WERI-Rb-1 (cell line): Measurements from ENCODE around the gene GEMIN8.

Experiments used
- DNase-seq: peaks from one replicate; pipeline ENCODE4 v3.0.0-alpha.2; 2020
- H3K27ac ChIP-seq: fragments of 250-450 bp; sonication (Bioruptor Pico); 2 replicates; pipeline ENCODE4 v1.5.1; 2020; ENCODE audit warnings: mild to moderate bottlenecking, moderate library complexity
- H3K27me3 ChIP-seq: fragments of 250-450 bp; sonication (Bioruptor Pico); 2 replicates; pipeline ENCODE4 v1.5.1; 2021; ENCODE audit warnings: mild to moderate bottlenecking, low read depth, moderate library complexity; ENCODE audit not compliant: insufficient read depth, severe bottlenecking
- H3K36me3 ChIP-seq: fragments of 250-450 bp; sonication (Bioruptor Pico); 2 replicates; pipeline ENCODE4 v1.5.1; 2020; ENCODE audit warnings: mild to moderate bottlenecking, moderate library complexity
- H3K4me3 ChIP-seq: 2 replicates; pipeline ENCODE4 v1.5.1; 2011; ENCODE audit warnings: low read depth, mild to moderate bottlenecking, control low read depth, low read length
- H3K9me3 ChIP-seq: fragments of 250-450 bp; sonication (Bioruptor Pico); 2 replicates; pipeline ENCODE4 v1.5.1; 2021; ENCODE audit warnings: mild to moderate bottlenecking, moderate library complexity; ENCODE audit not compliant: severe bottlenecking
- TF ChIP-seq, protein P1 (sequence below): IDR thresholded peaks from 2 replicates; pipeline ENCODE4 v1.5.1; 2011; ENCODE audit warnings: low read depth, mild to moderate bottlenecking, control low read depth, inconsistent platforms, low read length

The GEMIN8 gene, protein sequence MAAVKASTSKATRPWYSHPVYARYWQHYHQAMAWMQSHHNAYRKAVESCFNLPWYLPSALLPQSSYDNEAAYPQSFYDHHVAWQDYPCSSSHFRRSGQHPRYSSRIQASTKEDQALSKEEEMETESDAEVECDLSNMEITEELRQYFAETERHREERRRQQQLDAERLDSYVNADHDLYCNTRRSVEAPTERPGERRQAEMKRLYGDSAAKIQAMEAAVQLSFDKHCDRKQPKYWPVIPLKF

DNA sequence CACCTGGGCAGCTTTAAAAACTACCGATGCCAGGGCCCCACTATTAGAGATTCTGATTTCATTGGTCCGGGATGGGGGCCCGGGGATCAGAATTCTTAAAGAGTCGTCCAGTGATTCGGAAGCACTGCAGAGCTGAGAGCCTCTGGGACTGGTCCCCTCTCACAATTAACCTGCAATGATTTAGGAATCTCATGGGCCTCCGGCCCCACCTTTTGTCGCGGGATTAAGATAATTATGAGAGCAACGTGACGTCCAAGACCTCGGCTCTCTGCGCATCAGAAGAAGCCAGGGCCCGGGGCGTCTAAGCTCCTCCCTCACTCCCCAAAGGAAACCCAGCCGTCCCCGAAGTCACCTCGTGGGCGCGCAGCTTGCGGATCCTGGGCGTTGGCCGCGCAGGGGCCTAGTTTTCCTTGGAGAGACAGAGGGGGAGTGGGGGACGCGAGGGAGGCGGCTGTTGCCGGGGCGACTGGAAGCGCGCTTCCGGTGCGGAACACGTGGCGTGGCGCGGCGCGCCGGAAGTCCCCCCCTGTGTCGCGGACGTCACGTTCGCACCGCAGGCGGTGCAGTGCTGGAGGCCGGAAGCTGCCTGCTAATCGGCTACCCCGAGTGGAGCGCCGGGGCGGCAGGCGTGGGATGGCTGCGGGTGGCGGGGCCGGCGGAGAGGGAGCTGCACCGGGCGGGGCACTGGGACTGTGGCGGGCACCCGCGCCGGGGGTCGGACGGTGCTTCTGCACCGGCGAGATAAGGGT lies at the start of gene GEMIN8:
Gene GEMIN8 (minus strand): TSS at position 468 of the 749 bp plus-strand sequence. CDS start 8,414 bp downstream, outside the sequence.
- TF ChIP-seq, protein P1, sequence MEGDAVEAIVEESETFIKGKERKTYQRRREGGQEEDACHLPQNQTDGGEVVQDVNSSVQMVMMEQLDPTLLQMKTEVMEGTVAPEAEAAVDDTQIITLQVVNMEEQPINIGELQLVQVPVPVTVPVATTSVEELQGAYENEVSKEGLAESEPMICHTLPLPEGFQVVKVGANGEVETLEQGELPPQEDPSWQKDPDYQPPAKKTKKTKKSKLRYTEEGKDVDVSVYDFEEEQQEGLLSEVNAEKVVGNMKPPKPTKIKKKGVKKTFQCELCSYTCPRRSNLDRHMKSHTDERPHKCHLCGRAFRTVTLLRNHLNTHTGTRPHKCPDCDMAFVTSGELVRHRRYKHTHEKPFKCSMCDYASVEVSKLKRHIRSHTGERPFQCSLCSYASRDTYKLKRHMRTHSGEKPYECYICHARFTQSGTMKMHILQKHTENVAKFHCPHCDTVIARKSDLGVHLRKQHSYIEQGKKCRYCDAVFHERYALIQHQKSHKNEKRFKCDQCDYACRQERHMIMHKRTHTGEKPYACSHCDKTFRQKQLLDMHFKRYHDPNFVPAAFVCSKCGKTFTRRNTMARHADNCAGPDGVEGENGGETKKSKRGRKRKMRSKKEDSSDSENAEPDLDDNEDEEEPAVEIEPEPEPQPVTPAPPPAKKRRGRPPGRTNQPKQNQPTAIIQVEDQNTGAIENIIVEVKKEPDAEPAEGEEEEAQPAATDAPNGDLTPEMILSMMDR: no peak
- DNase-seq: peak; percentile 96
- Histone ChIP-seq H3K36me3 (no peaks in the 10 kb centered on the region), H3K27ac (peak within 1 kb of the TSS; percentile 84), H3K4me3 (peak within 1 kb of the TSS; percentile 89), H3K27me3 (peaks cover under 1% of the 10 kb centered on the region), H3K9me3 (no peaks in the 10 kb centered on the region)

DNA sequence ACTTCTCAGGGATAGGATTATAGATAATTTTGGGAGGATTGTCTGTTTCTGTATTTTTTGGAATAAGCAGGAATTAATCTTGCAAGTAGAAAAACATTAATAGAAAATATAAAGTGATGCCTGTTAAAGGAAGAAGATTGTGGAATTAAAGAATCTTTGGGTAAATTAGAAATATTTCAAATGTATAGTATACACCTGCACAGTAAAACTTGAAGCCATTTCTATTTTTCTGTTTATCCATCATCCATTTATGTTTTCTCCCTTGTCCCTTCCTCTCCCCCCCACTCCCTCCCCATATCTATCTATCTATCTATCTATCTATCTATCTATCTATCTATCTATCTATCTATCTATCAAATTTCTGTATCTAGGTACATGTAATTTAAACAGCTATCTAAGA lies 46.9 kb upstream of the GEMIN8 start:
- Histone ChIP-seq H3K36me3 (no peaks in the 10 kb centered on the region), H3K27ac (no peak overlapping the region)
- DNase-seq: no peak

DNA sequence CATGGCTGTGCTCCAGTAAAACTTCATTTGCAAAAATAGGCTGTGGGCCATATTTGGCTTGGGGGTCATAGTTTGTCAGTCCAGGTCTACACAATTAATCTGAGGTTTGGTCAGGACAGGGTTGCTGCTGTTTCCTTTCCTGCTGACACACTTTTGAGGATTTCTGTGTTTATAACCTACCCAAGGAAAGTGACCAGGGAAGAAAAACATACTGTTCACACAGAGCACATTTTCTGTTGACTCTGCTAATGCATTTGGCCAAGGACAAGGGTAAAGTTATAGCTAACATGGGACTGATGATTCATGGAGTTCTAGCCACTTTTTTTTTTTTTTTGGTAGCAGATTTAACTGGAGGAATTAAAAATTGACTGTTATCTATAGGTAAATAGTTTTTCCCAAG lies 43.9 kb upstream of the GEMIN8 start:
- no peak overlapping the region for H3K4me3 ChIP-seq
- peaks cover 71% of the 10 kb centered on the region for H3K27me3 ChIP-seq
- H3K9me3 ChIP-seq: no peaks in the 10 kb centered on the region
- DNase-seq: no peak
- H3K27ac ChIP-seq: no peak overlapping the region
- TF ChIP-seq, protein P1: no peak
- H3K36me3 ChIP-seq: no peaks in the 10 kb centered on the region

More for the DNA sequence above, 46.9 kb upstream of the GEMIN8 start:
- TF ChIP-seq, protein P1: no peak
- H3K27me3 ChIP-seq: peaks cover 64% of the 10 kb centered on the region
- no peaks in the 10 kb centered on the region for H3K9me3 ChIP-seq
- no peak overlapping the region for H3K4me3 ChIP-seq

DNA sequence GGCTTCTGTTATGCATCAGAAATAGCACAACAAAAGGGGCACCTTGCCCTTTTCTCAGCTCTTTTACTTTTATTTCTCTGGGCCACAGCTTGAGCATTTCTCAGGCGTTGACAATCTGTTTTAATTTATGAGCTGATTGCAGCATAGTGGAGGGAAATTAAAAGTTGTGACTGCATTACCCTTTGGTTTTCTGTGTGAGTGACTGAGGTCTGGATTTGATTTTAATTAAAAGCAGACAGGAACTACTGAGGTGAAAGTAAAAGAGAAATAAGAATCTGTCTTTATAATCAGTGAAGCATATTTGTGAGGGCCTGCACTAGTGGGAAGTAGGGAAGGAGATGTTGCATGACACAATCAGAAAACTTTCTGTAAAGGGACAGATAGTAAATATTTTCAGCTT lies 43.4 kb upstream of the GEMIN8 start:
- TF ChIP-seq, protein P1: no peak
- H3K4me3 ChIP-seq: no peak overlapping the region
- no peaks in the 10 kb centered on the region for H3K36me3 ChIP-seq
- no peak for DNase-seq
- H3K9me3 ChIP-seq: no peaks in the 10 kb centered on the region
- H3K27me3 ChIP-seq: peaks cover 71% of the 10 kb centered on the region
- H3K27ac ChIP-seq: no peak overlapping the region

DNA sequence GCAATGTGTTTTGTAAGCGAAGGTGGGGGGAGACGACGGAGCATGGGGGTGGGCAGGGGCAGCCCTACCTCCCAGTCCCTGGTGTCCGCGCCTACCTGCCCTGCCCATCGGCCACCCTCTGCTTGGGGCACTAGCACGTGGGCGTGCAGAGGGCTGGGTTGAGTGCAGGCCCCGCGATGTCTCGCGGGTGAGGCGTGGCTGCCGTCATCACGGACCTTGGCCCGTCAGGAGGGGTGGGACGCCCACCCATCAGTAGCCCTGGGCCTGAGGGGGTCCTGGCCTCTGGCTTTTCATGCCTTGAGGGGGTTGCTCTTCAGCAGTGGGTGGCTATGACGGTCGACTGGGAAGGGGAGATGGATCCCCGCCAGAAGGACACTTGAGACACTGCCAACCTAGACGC lies 36.1 kb upstream of the GEMIN8 start:
- TF ChIP-seq, protein P1: no peak
- Histone ChIP-seq H3K36me3 (no peaks in the 10 kb centered on the region), H3K9me3 (no peaks in the 10 kb centered on the region)

More for the DNA sequence above, 36.1 kb upstream of the GEMIN8 start:
- no peak overlapping the region for H3K4me3 ChIP-seq
- no peak for DNase-seq
- H3K27ac ChIP-seq: no peak overlapping the region
- H3K27me3 ChIP-seq: peaks cover 69% of the 10 kb centered on the region
